KOPT-K1 (cell line): ENCODE results near the gene ANKS1B.

ENCODE experiments used
- H3K27ac ChIP-seq: fragments of 200-600 bp; sonication (generic); 2 replicates; pipeline ENCODE4 v1.5.1; 2016; ENCODE audit warnings: antibody characterized with exemption, mild to moderate bottlenecking, low read depth, low read length; ENCODE audit not compliant: poor library complexity, severe bottlenecking
- H3K36me3 ChIP-seq: fragments of 200-600 bp; sonication (generic); 2 replicates; pipeline ENCODE4 v1.5.1; 2017; ENCODE audit warnings: antibody characterized with exemption, mild to moderate bottlenecking, low read length, moderate library complexity; ENCODE audit not compliant: insufficient read depth
- H3K9me3 ChIP-seq: fragments of 200-600 bp; sonication (generic); 2 replicates; pipeline ENCODE4 v1.5.1; 2017; ENCODE audit warnings: antibody characterized with exemption, low read length, mild to moderate bottlenecking; ENCODE audit not compliant: insufficient read depth, poor library complexity, severe bottlenecking

Gene ANKS1B

GRCh38 chr12:99979471-99979870 lies 5.3 kb downstream of the ANKS1B start:
- no peak overlapping the region for H3K27ac ChIP-seq
- no peaks in the 10 kb centered on the region for H3K9me3 ChIP-seq
- no peaks in the 10 kb centered on the region for H3K36me3 ChIP-seq

- H3K36me3 ChIP-seq = no peaks in the 10 kb centered on the region
- no peak overlapping the region for H3K27ac ChIP-seq
- H3K9me3 ChIP-seq = no peaks in the 10 kb centered on the region
Measured at GRCh38 chr12:99978152-99978551, 6.6 kb downstream of the ANKS1B start.

- Histone ChIP-seq H3K27ac (no peak overlapping the region), H3K36me3 (no peaks in the 10 kb centered on the region), H3K9me3 (no peaks in the 10 kb centered on the region)
Measured at GRCh38 chr12:99977550-99977949, 7.2 kb downstream of the ANKS1B start.

GRCh38 chr12:99976762-99977161 lies 8.0 kb downstream of the ANKS1B start:
- Histone ChIP-seq H3K9me3 (no peaks in the 10 kb centered on the region), H3K27ac (no peak overlapping the region), H3K36me3 (no peaks in the 10 kb centered on the region)

GRCh38 chr12:99975321-99975720 lies 9.4 kb downstream of the ANKS1B start:
- no peaks in the 10 kb centered on the region for H3K36me3 ChIP-seq

GRCh38 chr12:99974146-99974545 lies 10.6 kb downstream of the ANKS1B start:
- Histone ChIP-seq H3K36me3 (no peaks in the 10 kb centered on the region), H3K9me3 (no peaks in the 10 kb centered on the region), H3K27ac (no peak overlapping the region)

More at GRCh38 chr12:99975321-99975720, 9.4 kb downstream of the ANKS1B start:
- H3K27ac ChIP-seq = no peak overlapping the region
- H3K9me3 ChIP-seq = no peaks in the 10 kb centered on the region

- Histone ChIP-seq H3K27ac (no peak overlapping the region), H3K36me3 (no peaks in the 10 kb centered on the region), H3K9me3 (no peaks in the 10 kb centered on the region)
Measured at GRCh38 chr12:99966429-99966828, 18.3 kb downstream of the ANKS1B start.

- H3K27ac ChIP-seq = no peak overlapping the region
- H3K9me3 ChIP-seq = no peaks in the 10 kb centered on the region
- no peaks in the 10 kb centered on the region for H3K36me3 ChIP-seq
Measured at GRCh38 chr12:99960311-99960710, 24.4 kb downstream of the ANKS1B start.

- no peaks in the 10 kb centered on the region for H3K36me3 ChIP-seq
- no peak overlapping the region for H3K27ac ChIP-seq
- no peaks in the 10 kb centered on the region for H3K9me3 ChIP-seq
Measured at GRCh38 chr12:99959549-99960170, 25.1 kb downstream of the ANKS1B start.

GRCh38 chr12:99957866-99958466 lies 26.8 kb downstream of the ANKS1B start:
- H3K27ac ChIP-seq = no peak overlapping the region
- no peaks in the 10 kb centered on the region for H3K9me3 ChIP-seq
- H3K36me3 ChIP-seq = no peaks in the 10 kb centered on the region

- no peaks in the 10 kb centered on the region for H3K9me3 ChIP-seq
- no peaks in the 10 kb centered on the region for H3K36me3 ChIP-seq
- no peak overlapping the region for H3K27ac ChIP-seq
Measured at GRCh38 chr12:99954724-99955123, 30.0 kb downstream of the ANKS1B start.

- Histone ChIP-seq H3K27ac (no peak overlapping the region), H3K36me3 (no peaks in the 10 kb centered on the region), H3K9me3 (no peaks in the 10 kb centered on the region)
Measured at GRCh38 chr12:99948370-99948769, 36.4 kb downstream of the ANKS1B start.

- Histone ChIP-seq H3K27ac (no peak overlapping the region), H3K36me3 (no peaks in the 10 kb centered on the region), H3K9me3 (no peaks in the 10 kb centered on the region)
Measured at GRCh38 chr12:99946131-99946530, 38.6 kb downstream of the ANKS1B start.

GRCh38 chr12:99935608-99936007 lies 49.1 kb downstream of the ANKS1B start:
- no peaks in the 10 kb centered on the region for H3K36me3 ChIP-seq
- no peak overlapping the region for H3K27ac ChIP-seq
- no peaks in the 10 kb centered on the region for H3K9me3 ChIP-seq

- Histone ChIP-seq H3K36me3 (no peaks in the 10 kb centered on the region), H3K9me3 (no peaks in the 10 kb centered on the region), H3K27ac (no peak overlapping the region)
Measured at GRCh38 chr12:99926511-99927169, 58.1 kb downstream of the ANKS1B start.
